GM12878 (cell line): ENCODE measurements around the gene ZP4. TPM values are rescaled to one million over a fixed set of nuclear protein-coding genes. Genes with fewer than 3 reads are reported as not detected.

Experiments
- ATAC-seq: fragments of 200-7000 bp; cut with Tn5 transposase; 3 replicates; pipeline ENCODE4 v1.9.1; 2020; ENCODE audit warnings: mild to moderate bottlenecking, moderate library complexity
- BruUV-seq: library from RNA; stranded (reverse); fragments of 400-500 nt; replicated peaks from 2 replicates; lab custom pipeline; 2021; lab: Mats Ljungman, UMichigan
- CTCF ChIA-PET: fragments of 300-600 bp; sonication (Branson Sonifier 250); formaldehyde crosslinking; extraction: SDS; loops from one replicate; lab custom pipeline; 2021; ENCODE audit warnings: inconsistent platforms; lab: Yijun Ruan, JAX
- POLR2A ChIA-PET: fragments of 350-600 bp; formaldehyde crosslinking; extraction: SDS; loops from one replicate; lab custom pipeline; 2021; ENCODE audit warnings: inconsistent platforms; lab: Charles Lee
- RAD21 ChIA-PET: fragments of 300-600 bp; sonication (Branson Sonifier 250); formaldehyde crosslinking; loops from one replicate; lab custom pipeline; 2023; ENCODE audit warnings: antibody characterized with exemption; ENCODE audit not compliant: unreplicated experiment; lab: Charles Lee
- SMC1A ChIA-PET: fragments of 300-600 bp; sonication (Branson Sonifier 250); formaldehyde crosslinking; loops from one replicate; lab custom pipeline; 2023; ENCODE audit not compliant: unreplicated experiment, uncharacterized antibody; lab: Charles Lee
- DNase-seq: peaks from one replicate; pipeline ENCODE4 v3.0.0-alpha.2; 2011; ENCODE audit warnings: low read depth, low spot score
- FAIRE-seq: peaks from 3 replicates; lab custom pipeline; 2011; peaks lifted over from hg19 to GRCh38; lab: Jason Lieb, UNC
- H2AFZ ChIP-seq: 2 replicates; pipeline ENCODE4 v1.6.0; 2011; ENCODE audit warnings: low read depth, low read length, control low read depth; ENCODE audit not compliant: control insufficient read depth
- H3K27ac ChIP-seq: 2 replicates; pipeline ENCODE4 v1.5.1; 2011; ENCODE audit warnings: control low read depth; ENCODE audit not compliant: control insufficient read depth, insufficient read depth
- H3K27me3 ChIP-seq, 2 experiments: replicated peaks in 1 of 2; 2 replicates each; pipeline versions ENCODE4 v1.6.0 to v1.6.1; 2011; ENCODE audit warnings: low read length in 1 of 2; ENCODE audit not compliant: control insufficient read depth in 2 of 2, insufficient read depth in 2 of 2
- H3K36me3 ChIP-seq, 2 experiments: 2 replicates each; pipeline ENCODE4 v1.5.1; 2011; ENCODE audit warnings: low read length in 1 of 2; ENCODE audit not compliant: control insufficient read depth in 2 of 2, insufficient read depth in 2 of 2
- H3K4me1 ChIP-seq: 2 replicates; pipeline ENCODE4 v1.6.1; 2011; ENCODE audit warnings: mild to moderate bottlenecking, low read length, moderate library complexity, mixed read lengths; ENCODE audit not compliant: control insufficient read depth, insufficient read depth
- H3K4me2 ChIP-seq: 2 replicates; pipeline ENCODE4 v1.6.0; 2011; ENCODE audit warnings: control low read depth; ENCODE audit not compliant: control insufficient read depth, insufficient read depth
- H3K4me3 ChIP-seq: fragments of 200-600 bp; sonication (generic); 2 replicates; pipeline ENCODE4 v1.5.1; 2016
- H3K79me2 ChIP-seq: 2 replicates; pipeline ENCODE4 v1.6.0; 2011; ENCODE audit warnings: low read length; ENCODE audit not compliant: control insufficient read depth, insufficient read depth
- H3K9ac ChIP-seq: 2 replicates; pipeline ENCODE4 v1.8.0; 2011; ENCODE audit warnings: low read length, control low read depth, mixed read lengths; ENCODE audit not compliant: control insufficient read depth, insufficient read depth
- H3K9me3 ChIP-seq: replicated peaks from 3 replicates; pipeline ENCODE4 v1.5.1; 2011; ENCODE audit warnings: mild to moderate bottlenecking, low read length; ENCODE audit not compliant: control insufficient read depth, insufficient read depth
- H4K20me1 ChIP-seq: 2 replicates; pipeline ENCODE4 v1.6.0; 2011; ENCODE audit not compliant: control insufficient read depth, insufficient read depth
- FOXK2 ChIP-seq: fragments of 450-650 bp; IDR thresholded peaks from 2 replicates; pipeline ENCODE4 v1.6.1; 2017; ENCODE audit warnings: mild to moderate bottlenecking, moderate library complexity
- FOXM1 ChIP-seq: IDR thresholded peaks from 2 replicates; pipeline ENCODE4 v1.6.1; 2012; ENCODE audit warnings: low read depth, mild to moderate bottlenecking, inconsistent platforms, low read length, moderate library complexity
- IKZF2 ChIP-seq, 2 experiments: fragments of 450-650 bp; IDR thresholded peaks; 2 replicates each; pipeline ENCODE4 v1.6.1; 2017; ENCODE audit warnings: mild to moderate bottlenecking in 2 of 2, moderate library complexity in 2 of 2
- KLF5 ChIP-seq: fragments of 450-650 bp; IDR thresholded peaks from 2 replicates; pipeline ENCODE4 v1.6.1; 2014; ENCODE audit warnings: mild to moderate bottlenecking; ENCODE audit not compliant: partially characterized antibody
- PAX8 ChIP-seq: fragments of 450-650 bp; IDR thresholded peaks from 2 replicates; pipeline ENCODE4 v1.6.1; 2017; ENCODE audit warnings: mild to moderate bottlenecking, moderate library complexity
- POLR2A ChIP-seq: IDR thresholded peaks from 2 replicates; pipeline ENCODE4 v1.6.1; 2011; ENCODE audit warnings: low read depth, mild to moderate bottlenecking, low read length
- TBL1XR1 ChIP-seq: IDR thresholded peaks from 2 replicates; pipeline ENCODE4 v1.6.1; 2012; ENCODE audit warnings: low read depth, low read length, improper control_type of control experiment
- ZNF592 ChIP-seq: fragments of 450-650 bp; IDR thresholded peaks from 2 replicates; pipeline ENCODE4 v1.6.1; 2017; ENCODE audit warnings: mild to moderate bottlenecking, moderate library complexity
- in situ Hi-C: fragments of 300-500 bp; cut with MboI; formaldehyde crosslinking; loops from 9 replicates; pipeline ENCODE4 v1.14.3; 2018; ENCODE audit warnings: mixed read lengths
- intact Hi-C: fragments of 100-400 bp; cut with micrococcal nuclease; formaldehyde crosslinking; loops from one replicate; pipeline ENCODE4 v1.14.2; 2022; ENCODE audit not compliant: unreplicated experiment
- polyA plus RNA-seq, 11 experiments: library from polyadenylated mRNA; depleted of rRNA in 4 of 11; unstranded in 6 of 11; stranded (reverse) in 5 of 11; fragments of >200 nt; fragmentation: Nextera tagmentation in 4 of 11; fragmentation: Illumina TruSeq in 1 of 11; extraction: Ambion mirVana in 4 of 11; extraction: Trizol in 1 of 11; gene quantifications; 1 replicate in 1 of 11; 2 replicates in 10 of 11; pipeline versions ENCODE4 v1.2.1 to v1.2.3, GENCODE V29; 2011 to 2016; ENCODE audit warnings: inconsistent platforms in 2 of 11, missing spikeins in 2 of 11, low read depth in 1 of 11
- total RNA-seq, 4 experiments: library from RNA; depleted of rRNA in 3 of 4; stranded (reverse); fragments of >200 nt in 3 of 4; fragmentation: Illumina TruSeq in 1 of 4; extraction: Trizol in 1 of 4; gene quantifications; 2 replicates each; pipeline versions ENCODE4 v1.2.1 to v1.2.3, GENCODE V29; 2013 to 2021
- TF ChIP-seq, protein P1 (sequence below): fragments of 450-650 bp; IDR thresholded peaks from 2 replicates; pipeline ENCODE4 v1.6.1; 2017; ENCODE audit warnings: mild to moderate bottlenecking, moderate library complexity

ZP4 gene
- total and polyA plus RNA-seq, 10 of the 15 experiments (the other 5 are each of a cell fraction or from before 2014, with no cell fraction given), result 0.23 TPM; not detected in 9

- no peak for TF ChIP-seq ZNF592
Observed at GRCh38 chr1:237913345-237913744, 22.6 kb upstream of the ZP4 start (continued).

GRCh38 chr1:237911911-237912310 lies 21.2 kb upstream of the ZP4 start:
- intact Hi-C loops, result no loop called here
- in situ Hi-C loops, result no loop called here
- no peak for FAIRE-seq

More at GRCh38 chr1:237911911-237912310, 21.2 kb upstream of the ZP4 start:
- ChIA-PET SMC1A (no interaction called here), CTCF (no interaction called here), RAD21 (interaction anchor here (0.6 kb wide), 1 partner anchor 80 kb away, joined by 3 read pairs; no protein-coding TSS in a partner anchor), POLR2A (no interaction called here)
- ATAC-seq (no peak), DNase-seq (no peak)
- Histone ChIP-seq H4K20me1 (no peaks in the 10 kb centered on the region), H3K27me3 (no peaks in the 10 kb centered on the region), H3K4me1 (no peaks in the 10 kb centered on the region), H3K4me2 (no peak overlapping the region), H2AFZ (no peak overlapping the region), H3K79me2 (no peaks in the 10 kb centered on the region), H3K27ac (no peak overlapping the region), H3K9ac (no peak overlapping the region), H3K4me3 (no peak overlapping the region), H3K9me3 (no peaks in the 10 kb centered on the region), H3K36me3 (no peaks in the 10 kb centered on the region)
- TF ChIP-seq POLR2A, result no peak
- no peak for TF ChIP-seq KLF5
- no peak for TF ChIP-seq TBL1XR1
- TF ChIP-seq, protein P1, sequence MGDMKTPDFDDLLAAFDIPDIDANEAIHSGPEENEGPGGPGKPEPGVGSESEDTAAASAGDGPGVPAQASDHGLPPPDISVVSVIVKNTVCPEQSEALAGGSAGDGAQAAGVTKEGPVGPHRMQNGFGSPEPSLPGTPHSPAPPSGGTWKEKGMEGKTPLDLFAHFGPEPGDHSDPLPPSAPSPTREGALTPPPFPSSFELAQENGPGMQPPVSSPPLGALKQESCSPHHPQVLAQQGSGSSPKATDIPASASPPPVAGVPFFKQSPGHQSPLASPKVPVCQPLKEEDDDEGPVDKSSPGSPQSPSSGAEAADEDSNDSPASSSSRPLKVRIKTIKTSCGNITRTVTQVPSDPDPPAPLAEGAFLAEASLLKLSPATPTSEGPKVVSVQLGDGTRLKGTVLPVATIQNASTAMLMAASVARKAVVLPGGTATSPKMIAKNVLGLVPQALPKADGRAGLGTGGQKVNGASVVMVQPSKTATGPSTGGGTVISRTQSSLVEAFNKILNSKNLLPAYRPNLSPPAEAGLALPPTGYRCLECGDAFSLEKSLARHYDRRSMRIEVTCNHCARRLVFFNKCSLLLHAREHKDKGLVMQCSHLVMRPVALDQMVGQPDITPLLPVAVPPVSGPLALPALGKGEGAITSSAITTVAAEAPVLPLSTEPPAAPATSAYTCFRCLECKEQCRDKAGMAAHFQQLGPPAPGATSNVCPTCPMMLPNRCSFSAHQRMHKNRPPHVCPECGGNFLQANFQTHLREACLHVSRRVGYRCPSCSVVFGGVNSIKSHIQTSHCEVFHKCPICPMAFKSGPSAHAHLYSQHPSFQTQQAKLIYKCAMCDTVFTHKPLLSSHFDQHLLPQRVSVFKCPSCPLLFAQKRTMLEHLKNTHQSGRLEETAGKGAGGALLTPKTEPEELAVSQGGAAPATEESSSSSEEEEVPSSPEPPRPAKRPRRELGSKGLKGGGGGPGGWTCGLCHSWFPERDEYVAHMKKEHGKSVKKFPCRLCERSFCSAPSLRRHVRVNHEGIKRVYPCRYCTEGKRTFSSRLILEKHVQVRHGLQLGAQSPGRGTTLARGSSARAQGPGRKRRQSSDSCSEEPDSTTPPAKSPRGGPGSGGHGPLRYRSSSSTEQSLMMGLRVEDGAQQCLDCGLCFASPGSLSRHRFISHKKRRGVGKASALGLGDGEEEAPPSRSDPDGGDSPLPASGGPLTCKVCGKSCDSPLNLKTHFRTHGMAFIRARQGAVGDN, result no peak
- TF ChIP-seq FOXM1, result no peak
- TF ChIP-seq PAX8, result no peak
- no peak for TF ChIP-seq FOXK2
- TF ChIP-seq IKZF2 (IDR thresholded peaks at IDR 0.05), result no peak
- BruUV-seq, result no TSS peak
